Measurements from ENCODE around the gene USP12.
"Not testable (repeated sequence)": the region's sequence is repeated elsewhere in the genome, so short reads cannot be mapped to it uniquely, and the experiment has no call there.

Gene USP12

GRCh38 chr13:27091451-27091850 lies 80.2 kb downstream of the USP12 start:
- no peak overlapping the region for H3K4me3 ChIP-seq (ENCODE audit: low read depth in 1 of 2, low read length in 2 of 2)
- H3K9me3 ChIP-seq (ENCODE audit: control insufficient read depth in 1 of 2, low read length in 2 of 2) = no peaks in the 10 kb centered on the region
- no peak overlapping the region for H3K27ac ChIP-seq (ENCODE audit: low read length)
- no peaks in the 10 kb centered on the region for H3K4me1 ChIP-seq (ENCODE audit: control insufficient read depth in 1 of 2, insufficient read depth in 2 of 2, low read length in 2 of 2)
- H3K36me3 ChIP-seq (ENCODE audit: control insufficient read depth in 1 of 2, insufficient read depth in 2 of 2, low read length in 2 of 2) = peaks cover 20 to 23% of the 10 kb centered on the region in 2 donors
- H3K27me3 ChIP-seq (ENCODE audit: low read depth, low read length) = no peaks in the 10 kb centered on the region

GRCh38 chr13:27088619-27089018 lies 83.0 kb downstream of the USP12 start:
- Histone ChIP-seq H3K36me3 (ENCODE audit: control insufficient read depth in 1 of 2, insufficient read depth in 2 of 2, low read length in 2 of 2) (peaks cover 20% of the 10 kb centered on the region in 2 donors), H3K4me1 (ENCODE audit: control insufficient read depth in 1 of 2, insufficient read depth in 2 of 2, low read length in 2 of 2) (no peaks in the 10 kb centered on the region), H3K27me3 (ENCODE audit: low read depth, low read length) (no peaks in the 10 kb centered on the region), H3K9me3 (ENCODE audit: control insufficient read depth in 1 of 2, low read length in 2 of 2) (no peaks in the 10 kb centered on the region), H3K27ac (ENCODE audit: low read length) (no peak overlapping the region), H3K4me3 (ENCODE audit: low read depth in 1 of 2, low read length in 2 of 2) (no peak overlapping the region)

GRCh38 chr13:27086599-27087265 lies 84.9 kb downstream of the USP12 start:
- Histone ChIP-seq H3K9me3 (ENCODE audit: control insufficient read depth in 1 of 2, low read length in 2 of 2) (no peaks in the 10 kb centered on the region), H3K36me3 (ENCODE audit: control insufficient read depth in 1 of 2, insufficient read depth in 2 of 2, low read length in 2 of 2) (peaks cover 21 to 24% of the 10 kb centered on the region in 2 donors), H3K27me3 (ENCODE audit: low read depth, low read length) (no peaks in the 10 kb centered on the region), H3K4me1 (ENCODE audit: control insufficient read depth in 1 of 2, insufficient read depth in 2 of 2, low read length in 2 of 2) (no peaks in the 10 kb centered on the region), H3K4me3 (ENCODE audit: low read depth in 1 of 2, low read length in 2 of 2) (no peak overlapping the region), H3K27ac (ENCODE audit: low read length) (no peak overlapping the region)

GRCh38 chr13:27083183-27083582 lies 88.4 kb downstream of the USP12 start:
- H3K9me3 ChIP-seq (ENCODE audit: control insufficient read depth in 1 of 2, low read length in 2 of 2) = no peaks in the 10 kb centered on the region
- H3K4me1 ChIP-seq (ENCODE audit: control insufficient read depth in 1 of 2, insufficient read depth in 2 of 2, low read length in 2 of 2) = no peaks in the 10 kb centered on the region
- no peak overlapping the region for H3K4me3 ChIP-seq (ENCODE audit: low read depth in 1 of 2, low read length in 2 of 2)
- peaks cover 18 to 29% of the 10 kb centered on the region in 2 donors for H3K36me3 ChIP-seq (ENCODE audit: control insufficient read depth in 1 of 2, insufficient read depth in 2 of 2, low read length in 2 of 2)
- H3K27me3 ChIP-seq (ENCODE audit: low read depth, low read length) = no peaks in the 10 kb centered on the region
- H3K27ac ChIP-seq (ENCODE audit: low read length) = no peak overlapping the region

- Histone ChIP-seq H3K4me3 (ENCODE audit: low read depth in 1 of 2, low read length in 2 of 2) (no peak overlapping the region), H3K4me1 (ENCODE audit: control insufficient read depth in 1 of 2, insufficient read depth in 2 of 2, low read length in 2 of 2) (no peaks in the 10 kb centered on the region), H3K9me3 (ENCODE audit: control insufficient read depth in 1 of 2, low read length in 2 of 2) (no peaks in the 10 kb centered on the region), H3K27me3 (ENCODE audit: low read depth, low read length) (no peaks in the 10 kb centered on the region), H3K27ac (ENCODE audit: low read length) (no peak overlapping the region), H3K36me3 (ENCODE audit: control insufficient read depth in 1 of 2, insufficient read depth in 2 of 2, low read length in 2 of 2) (peaks cover 12 to 21% of the 10 kb centered on the region in 2 donors)
Measured at GRCh38 chr13:27081893-27082679, 89.5 kb downstream of the USP12 start.

GRCh38 chr13:27080018-27080948 lies 91.3 kb downstream of the USP12 start:
- no peak overlapping the region for H3K27ac ChIP-seq (ENCODE audit: low read length)

GRCh38 chr13:27079421-27079958 lies 92.1 kb downstream of the USP12 start:
- Histone ChIP-seq H3K4me1 (ENCODE audit: control insufficient read depth in 1 of 2, insufficient read depth in 2 of 2, low read length in 2 of 2) (peaks cover 8% of the 10 kb centered on the region in 2 donors), H3K36me3 (ENCODE audit: control insufficient read depth in 1 of 2, insufficient read depth in 2 of 2, low read length in 2 of 2) (peaks cover 9 to 11% of the 10 kb centered on the region in 2 donors), H3K4me3 (ENCODE audit: low read depth in 1 of 2, low read length in 2 of 2) (no peak overlapping the region), H3K27ac (ENCODE audit: low read length) (no peak overlapping the region), H3K9me3 (ENCODE audit: control insufficient read depth in 1 of 2, low read length in 2 of 2) (no peaks in the 10 kb centered on the region), H3K27me3 (ENCODE audit: low read depth, low read length) (no peaks in the 10 kb centered on the region)

More at GRCh38 chr13:27080018-27080948, 91.3 kb downstream of the USP12 start:
- no peaks in the 10 kb centered on the region for H3K27me3 ChIP-seq (ENCODE audit: low read depth, low read length)
- H3K9me3 ChIP-seq (ENCODE audit: control insufficient read depth in 1 of 2, low read length in 2 of 2) = no peaks in the 10 kb centered on the region
- peaks cover 9% of the 10 kb centered on the region in 2 donors for H3K36me3 ChIP-seq (ENCODE audit: control insufficient read depth in 1 of 2, insufficient read depth in 2 of 2, low read length in 2 of 2)
- H3K4me1 ChIP-seq (ENCODE audit: control insufficient read depth in 1 of 2, insufficient read depth in 2 of 2, low read length in 2 of 2) = peaks cover 8% of the 10 kb centered on the region in 2 donors
- no peak overlapping the region for H3K4me3 ChIP-seq (ENCODE audit: low read depth in 1 of 2, low read length in 2 of 2)

GRCh38 chr13:27077451-27077850 lies 94.2 kb downstream of the USP12 start:
- Histone ChIP-seq H3K27ac (ENCODE audit: low read length) (no peak overlapping the region), H3K9me3 (ENCODE audit: control insufficient read depth in 1 of 2, low read length in 2 of 2) (no peaks in the 10 kb centered on the region), H3K4me3 (ENCODE audit: low read depth in 1 of 2, low read length in 2 of 2) (no peak overlapping the region), H3K27me3 (ENCODE audit: low read depth, low read length) (no peaks in the 10 kb centered on the region), H3K36me3 (ENCODE audit: control insufficient read depth in 1 of 2, insufficient read depth in 2 of 2, low read length in 2 of 2) (peaks cover 7 to 17% of the 10 kb centered on the region in 2 donors), H3K4me1 (ENCODE audit: control insufficient read depth in 1 of 2, insufficient read depth in 2 of 2, low read length in 2 of 2) (peaks cover 8% of the 10 kb centered on the region in 2 donors)

- Histone ChIP-seq H3K36me3 (ENCODE audit: control insufficient read depth in 1 of 2, insufficient read depth in 2 of 2, low read length in 2 of 2) (peaks cover 9 to 18% of the 10 kb centered on the region in 2 donors), H3K27ac (ENCODE audit: low read length) (no peak overlapping the region), H3K4me1 (ENCODE audit: control insufficient read depth in 1 of 2, insufficient read depth in 2 of 2, low read length in 2 of 2) (peaks cover 8% of the 10 kb centered on the region in 2 donors), H3K4me3 (ENCODE audit: low read depth in 1 of 2, low read length in 2 of 2) (no peak overlapping the region), H3K9me3 (ENCODE audit: control insufficient read depth in 1 of 2, low read length in 2 of 2) (no peaks in the 10 kb centered on the region), H3K27me3 (ENCODE audit: low read depth, low read length) (no peaks in the 10 kb centered on the region)
Measured at GRCh38 chr13:27076421-27076820, 95.2 kb downstream of the USP12 start.

- no peaks in the 10 kb centered on the region for H3K9me3 ChIP-seq (ENCODE audit: control insufficient read depth in 1 of 2, low read length in 2 of 2)
- H3K27me3 ChIP-seq (ENCODE audit: low read depth, low read length) = no peaks in the 10 kb centered on the region
- peaks cover 8% of the 10 kb centered on the region in 2 donors for H3K4me1 ChIP-seq (ENCODE audit: control insufficient read depth in 1 of 2, insufficient read depth in 2 of 2, low read length in 2 of 2)
- H3K27ac ChIP-seq (ENCODE audit: low read length) = no peak overlapping the region
- no peak overlapping the region for H3K4me3 ChIP-seq (ENCODE audit: low read depth in 1 of 2, low read length in 2 of 2)
- H3K36me3 ChIP-seq (ENCODE audit: control insufficient read depth in 1 of 2, insufficient read depth in 2 of 2, low read length in 2 of 2) = peaks cover 15 to 17% of the 10 kb centered on the region in 2 donors
Measured at GRCh38 chr13:27073186-27073585, 98.4 kb downstream of the USP12 start.

- H3K27me3 ChIP-seq (ENCODE audit: low read depth, low read length); H3K4me1 ChIP-seq (ENCODE audit: control insufficient read depth in 1 of 2, insufficient read depth in 2 of 2, low read length in 2 of 2); H3K4me3 ChIP-seq (ENCODE audit: low read depth in 1 of 2, low read length in 2 of 2); H3K27ac ChIP-seq (ENCODE audit: low read length); H3K9me3 ChIP-seq (ENCODE audit: control insufficient read depth in 1 of 2, low read length in 2 of 2): not testable (repeated sequence)
- H3K36me3 ChIP-seq (ENCODE audit: control insufficient read depth in 1 of 2, insufficient read depth in 2 of 2, low read length in 2 of 2) = peaks cover 4 to 18% of the 10 kb centered on the region in 2 donors
Measured at GRCh38 chr13:27066123-27066522, 105.5 kb downstream of the USP12 start.

Measured in muscle layer of duodenum (tissue), 2 donors.